HepG2 (cell line): ENCODE results near the gene ARL17B.
"Not testable (repeated sequence)": the region's sequence is repeated elsewhere in the genome, so short reads cannot be mapped to it uniquely, and the experiment has no call there.

Experiments
- TMF1 ChIP-seq: sonication (generic); formaldehyde crosslinking; IDR thresholded peaks from 2 replicates; pipeline ENCODE4 v1.8.1; 2022; ENCODE audit warnings: low read depth, missing genetic modification reagents
- ZFP36L2 ChIP-seq: sonication (generic); formaldehyde crosslinking; IDR thresholded peaks from 2 replicates; pipeline ENCODE4 v1.4.0; 2020; ENCODE audit warnings: missing genetic modification reagents

- not testable (repeated sequence) for TF ChIP-seq ZFP36L2 (CRISPR knock-in tag); TMF1
Measured at GRCh38 chr17:46286764-46287221, 74.8 kb downstream of the ARL17B start.
